HG03159 (cell line): ENCODE results near the gene PKNOX2.

ENCODE experiments used
- ATAC-seq: cut with Tn5 transposase; IDR thresholded peaks from one replicate; pipeline ENCODE4 v1.9.1; 2021; ENCODE audit warnings: mild to moderate bottlenecking, moderate library complexity; ENCODE audit not compliant: unreplicated experiment

The PKNOX2 gene

DNA sequence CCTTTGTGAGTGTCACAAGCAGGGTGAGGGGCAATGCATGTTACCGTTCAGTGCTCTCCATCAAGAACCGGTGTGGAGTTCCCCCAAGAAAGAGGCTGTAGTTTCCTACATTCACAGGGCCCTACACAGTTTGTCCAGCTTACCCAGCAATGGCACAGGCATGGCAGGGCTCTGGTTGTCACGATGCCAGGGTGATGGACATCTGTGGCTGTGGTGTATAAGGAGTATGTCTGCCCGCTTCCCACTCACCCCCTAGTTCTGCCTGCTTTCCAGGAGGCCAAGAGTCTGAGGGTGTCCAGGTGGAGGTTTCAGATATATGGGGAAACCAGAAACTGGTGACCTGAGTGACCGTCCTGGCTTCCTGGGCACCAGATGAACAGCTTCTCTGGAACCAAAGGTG is 116.1 kb downstream of the PKNOX2 start:
- ATAC-seq: no peak

DNA sequence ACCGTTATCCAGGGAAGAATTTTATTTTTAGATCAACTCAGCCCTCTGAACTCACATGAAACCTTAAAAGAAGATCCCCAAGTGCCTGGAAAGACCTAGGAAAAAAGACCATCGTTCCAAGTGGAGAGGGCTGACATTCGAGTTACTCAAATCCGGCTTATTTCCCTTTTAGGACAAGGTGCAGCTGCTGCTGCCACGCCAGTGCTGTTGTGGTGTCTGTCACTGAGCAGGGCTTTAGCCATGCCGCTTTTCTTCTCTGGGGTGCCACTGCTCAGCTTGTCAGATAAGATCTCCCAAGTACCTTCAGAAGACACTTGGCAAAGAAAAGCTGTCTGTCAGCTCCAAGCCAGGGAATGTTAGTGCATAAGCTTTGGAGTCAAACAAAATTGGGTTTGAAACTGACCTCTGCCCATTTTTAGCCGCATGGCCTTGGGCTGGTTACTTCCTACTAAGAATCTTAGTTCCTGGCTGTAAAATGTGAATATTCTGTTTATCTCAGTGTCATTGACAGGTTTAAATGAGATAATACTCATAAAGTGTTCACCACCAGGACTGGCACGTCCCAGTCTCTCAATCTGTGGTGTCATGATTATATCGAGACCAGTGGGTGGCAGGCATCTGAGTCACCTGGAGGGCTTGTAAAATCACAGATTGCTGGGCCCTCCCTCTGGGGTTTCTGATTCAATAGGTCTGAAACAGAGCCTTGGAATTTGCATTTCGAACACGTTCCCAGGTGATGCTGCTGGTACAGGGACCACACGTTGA is 117.5 kb downstream of the PKNOX2 start:
- no peak for ATAC-seq

DNA sequence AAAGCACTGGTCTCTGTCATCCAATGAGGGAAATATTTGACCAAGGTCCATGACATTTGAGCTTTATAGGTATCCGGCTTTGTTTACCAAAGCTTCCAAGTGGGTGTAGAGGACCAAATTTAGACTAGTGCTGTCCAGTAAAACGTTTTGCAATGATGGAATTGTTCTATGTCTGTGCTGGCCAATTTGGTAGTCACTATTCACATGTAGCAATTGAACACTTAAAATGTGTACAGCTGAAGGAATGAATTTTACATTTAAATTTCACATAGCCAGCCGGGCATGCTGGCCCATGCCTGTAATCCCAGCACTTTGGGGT is 118.0 kb downstream of the PKNOX2 start:
- ATAC-seq: no peak

DNA sequence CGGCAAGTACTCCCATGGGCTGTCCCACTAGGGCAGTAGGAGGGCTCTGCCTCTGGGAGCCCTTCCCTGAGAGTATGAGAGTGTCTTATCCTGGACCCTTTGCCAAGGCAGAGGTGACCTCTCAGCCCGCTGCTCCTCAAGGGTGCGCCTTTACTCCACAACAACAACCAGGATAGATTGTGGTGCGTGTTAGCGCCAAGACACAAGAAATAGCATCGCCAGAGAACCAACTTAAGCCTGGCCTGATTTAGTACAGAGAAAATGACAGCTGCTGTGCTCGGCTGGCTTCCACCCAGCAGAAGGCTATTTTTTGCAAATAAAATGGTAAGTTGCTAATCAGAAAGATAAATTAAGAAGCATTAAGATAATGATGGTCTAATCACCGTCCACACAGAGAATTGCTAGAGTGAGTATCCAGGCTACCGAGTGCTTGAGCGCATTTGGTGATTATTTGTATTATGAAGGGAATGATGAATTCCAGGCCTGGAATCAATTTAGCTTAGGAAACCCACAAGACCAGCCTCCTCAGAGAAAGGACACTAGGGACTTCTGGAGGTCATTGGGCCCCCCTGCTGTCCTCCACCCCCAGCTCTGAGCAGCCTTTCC is 119.8 kb downstream of the PKNOX2 start:
- ATAC-seq: no peak

DNA sequence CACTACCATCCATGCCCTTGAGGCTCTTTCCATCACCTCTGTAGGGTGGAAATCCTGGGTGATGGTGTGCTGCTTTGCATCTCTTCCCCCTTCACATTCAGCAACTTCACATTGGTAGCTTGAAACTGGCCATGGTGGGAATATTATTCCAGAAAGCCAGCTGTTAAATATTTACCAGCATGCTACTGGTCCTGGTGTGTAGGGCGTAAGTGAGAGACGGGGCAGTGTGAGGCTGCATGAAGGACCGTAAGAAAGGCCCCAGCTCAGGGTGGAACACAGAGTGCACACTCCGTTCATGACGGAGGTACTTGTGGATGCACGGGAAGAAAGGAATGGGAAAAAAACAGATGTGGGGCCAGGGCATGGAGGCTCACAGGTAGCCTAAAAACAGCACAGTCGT is 121.3 kb downstream of the PKNOX2 start:
- ATAC-seq: no peak

DNA sequence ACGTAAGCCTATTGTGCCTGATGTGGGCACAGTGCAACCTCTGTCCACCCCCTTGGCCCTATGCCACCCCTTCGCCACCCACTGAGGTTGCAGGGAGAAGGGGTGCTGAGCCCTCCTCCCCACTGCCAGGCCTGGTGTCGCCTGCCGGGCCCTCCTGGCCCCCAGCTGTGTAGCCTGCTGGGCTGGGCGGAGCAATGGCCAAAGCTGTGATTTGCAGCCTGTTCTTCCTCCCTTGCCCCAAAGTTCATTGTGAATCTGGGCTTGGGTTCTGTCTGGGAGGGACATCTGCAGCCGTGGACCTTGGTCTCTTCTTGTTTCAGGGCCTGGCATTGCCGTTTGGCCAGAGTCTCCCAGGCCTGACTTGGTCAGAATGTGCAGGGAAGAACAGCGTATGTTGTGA is 121.9 kb downstream of the PKNOX2 start:
- ATAC-seq: no peak

DNA sequence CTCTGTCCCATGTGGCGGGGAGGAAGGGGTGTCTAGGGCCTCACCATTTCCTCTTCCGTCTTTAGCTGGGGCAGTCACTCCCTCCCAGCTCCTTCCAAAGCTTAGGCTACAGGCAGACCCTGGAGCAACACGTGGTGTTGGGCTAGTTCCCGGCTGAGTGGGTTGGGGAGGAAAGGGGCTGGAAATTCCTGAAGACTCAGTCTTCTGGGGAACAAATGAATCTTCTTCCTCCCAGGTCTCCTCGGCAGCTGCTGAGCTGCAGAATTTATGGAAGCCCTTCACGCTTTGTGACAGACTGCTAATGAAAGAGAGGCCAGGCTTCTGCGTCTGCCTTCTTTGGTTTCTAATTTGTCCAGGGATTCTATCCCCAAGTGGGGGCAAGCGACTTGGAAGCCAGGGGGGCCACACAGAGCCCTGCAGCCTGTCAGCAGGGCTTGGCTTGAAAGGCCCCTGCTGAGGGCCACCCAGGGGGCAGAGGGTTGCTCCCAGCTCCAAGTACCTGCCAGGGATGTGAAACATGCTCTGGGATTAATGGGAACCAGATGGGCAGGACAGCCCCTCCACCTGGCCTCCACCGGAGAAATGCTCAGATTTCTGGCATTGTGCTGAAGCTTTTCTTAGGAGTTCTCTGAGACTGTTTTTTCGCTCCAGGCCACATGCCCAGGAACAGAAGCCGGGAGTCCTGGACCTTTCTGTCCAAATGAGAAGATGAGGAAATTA is 123.1 kb downstream of the PKNOX2 start:
- ATAC-seq: no peak

DNA sequence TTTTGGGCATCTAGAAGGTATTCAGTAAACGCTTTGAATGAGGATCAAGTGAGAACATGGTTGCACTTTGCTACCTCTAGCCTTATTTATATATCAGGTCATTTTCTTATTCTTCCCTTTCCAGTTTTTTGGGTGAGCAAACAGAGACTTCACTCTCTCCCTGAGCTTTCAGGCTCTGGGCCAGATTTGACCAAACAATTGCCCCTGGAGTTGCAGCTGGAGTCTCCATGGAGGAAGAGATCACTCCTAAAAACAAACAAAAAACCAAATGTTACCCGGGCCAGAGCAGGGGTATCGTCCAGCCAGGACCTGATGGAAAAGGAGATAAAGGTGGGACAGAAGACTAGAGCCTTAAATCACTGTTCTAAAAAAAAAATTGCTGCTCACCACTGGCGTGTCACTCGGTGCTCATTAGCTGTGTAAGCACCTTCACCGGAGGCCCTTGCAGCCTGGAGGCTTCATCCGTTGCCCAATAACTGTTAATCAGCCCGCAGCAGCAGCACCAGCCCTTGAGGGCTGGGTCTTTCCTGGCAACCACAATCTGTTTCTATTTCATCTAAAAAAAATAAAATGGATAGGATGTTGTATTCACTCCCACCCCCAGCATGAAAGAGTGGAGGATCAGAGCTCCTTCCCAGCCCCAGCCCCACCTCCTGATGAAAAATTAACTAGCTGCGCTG is 125.0 kb downstream of the PKNOX2 start:
- ATAC-seq: no peak

DNA sequence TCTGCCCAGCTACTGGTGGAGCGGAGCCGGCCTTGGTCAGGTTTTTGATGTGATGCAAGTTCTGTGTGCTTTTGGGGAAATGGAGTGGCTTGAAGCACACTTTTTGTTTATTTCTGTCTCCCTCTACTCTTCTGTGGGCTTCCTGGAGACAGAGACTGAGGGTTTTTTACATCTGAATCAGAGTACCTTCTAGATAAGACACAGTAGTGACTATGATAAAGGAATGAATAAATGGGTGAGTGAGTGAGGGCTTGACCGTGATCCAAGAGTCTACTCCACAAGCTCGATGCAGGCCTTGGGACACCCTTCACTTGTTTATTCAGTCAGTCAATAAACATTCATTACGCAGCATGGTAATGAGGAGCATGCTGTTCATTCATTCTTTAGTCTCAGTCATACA is 125.7 kb downstream of the PKNOX2 start:
- ATAC-seq: no peak

DNA sequence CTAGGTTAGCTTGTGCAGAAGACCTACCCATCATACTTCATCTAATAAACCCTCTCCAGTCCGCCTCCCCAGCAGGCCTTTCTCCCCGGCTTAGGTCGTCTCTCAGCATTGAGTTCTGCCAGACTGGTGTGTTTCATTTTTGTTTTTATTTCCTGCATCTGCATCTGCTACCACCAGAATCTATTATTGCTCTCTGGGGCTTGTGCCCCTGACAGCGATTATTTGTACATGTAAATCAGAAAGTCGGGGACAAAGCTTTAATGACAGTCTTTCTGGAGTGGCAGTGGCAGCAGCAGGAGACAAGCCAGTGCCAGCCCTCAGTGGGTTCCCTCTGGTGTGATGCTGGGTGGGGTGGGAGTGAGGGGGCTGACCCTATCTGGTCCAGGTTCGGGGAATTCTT is 127.5 kb downstream of the PKNOX2 start:
- ATAC-seq: no peak

DNA sequence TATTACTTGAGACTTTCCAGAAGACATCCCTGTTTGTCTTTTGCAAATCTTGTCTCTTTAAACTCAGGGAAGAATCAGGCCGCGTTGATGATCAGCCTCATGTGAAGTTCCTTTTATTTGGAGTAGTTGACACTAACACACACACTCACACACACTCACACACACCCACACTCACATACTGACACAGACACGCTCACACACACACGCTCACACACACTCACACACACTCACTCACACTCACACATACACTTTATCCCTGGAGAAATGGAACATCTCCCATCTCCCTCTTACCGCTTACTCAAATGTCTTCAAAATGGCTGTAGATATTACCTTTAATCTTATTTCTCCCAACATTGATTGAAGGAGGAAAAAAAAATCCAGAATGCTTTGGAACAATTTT is 129.0 kb downstream of the PKNOX2 start:
- ATAC-seq: no peak

DNA sequence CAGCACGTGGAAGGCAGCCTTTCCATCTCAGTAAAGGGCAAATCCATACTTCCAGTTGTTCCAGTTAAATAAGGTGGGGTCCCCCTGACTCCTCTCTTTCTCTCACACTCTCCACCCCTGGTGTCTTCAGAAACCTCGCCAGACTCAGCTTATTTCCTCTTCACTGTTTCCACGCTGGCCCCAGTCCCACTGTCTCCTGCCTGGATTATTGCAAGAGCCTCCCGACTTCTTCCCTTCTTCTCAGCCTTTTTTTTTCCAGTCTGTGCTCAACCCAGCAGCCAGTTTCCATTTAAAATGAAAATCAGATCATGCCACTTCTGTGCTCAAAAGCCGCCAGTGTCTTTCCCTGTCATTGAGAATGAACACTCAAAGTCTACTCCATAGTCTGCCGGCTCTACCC is 131.4 kb downstream of the PKNOX2 start:
- ATAC-seq: no peak

DNA sequence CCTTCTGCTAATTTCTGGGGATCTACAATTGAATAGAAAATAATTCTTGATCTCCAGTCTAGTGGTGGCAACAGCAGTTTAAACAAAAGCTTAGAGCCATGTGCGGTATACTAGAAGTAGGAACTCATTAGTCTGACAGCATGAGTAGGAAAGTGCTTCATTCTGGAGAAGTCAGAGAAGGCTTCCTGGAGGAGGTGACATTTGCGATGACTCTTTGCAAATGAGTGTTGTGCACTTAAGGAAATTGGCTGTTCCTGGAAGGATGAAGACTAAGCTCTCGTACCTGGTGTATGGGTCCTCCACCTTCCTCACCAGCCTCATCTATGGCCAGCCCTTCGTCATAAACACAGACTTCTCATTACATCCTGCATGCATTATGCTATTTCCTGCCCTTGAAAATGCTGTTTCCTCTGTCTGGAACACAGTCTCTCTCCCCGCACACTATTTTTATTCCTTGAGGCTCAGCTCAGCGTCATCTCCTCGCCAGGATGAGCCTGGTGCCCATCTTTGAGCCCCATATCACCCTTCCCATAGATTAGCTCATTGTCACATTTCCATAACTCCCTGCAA is 132.9 kb downstream of the PKNOX2 start:
- ATAC-seq: no peak

DNA sequence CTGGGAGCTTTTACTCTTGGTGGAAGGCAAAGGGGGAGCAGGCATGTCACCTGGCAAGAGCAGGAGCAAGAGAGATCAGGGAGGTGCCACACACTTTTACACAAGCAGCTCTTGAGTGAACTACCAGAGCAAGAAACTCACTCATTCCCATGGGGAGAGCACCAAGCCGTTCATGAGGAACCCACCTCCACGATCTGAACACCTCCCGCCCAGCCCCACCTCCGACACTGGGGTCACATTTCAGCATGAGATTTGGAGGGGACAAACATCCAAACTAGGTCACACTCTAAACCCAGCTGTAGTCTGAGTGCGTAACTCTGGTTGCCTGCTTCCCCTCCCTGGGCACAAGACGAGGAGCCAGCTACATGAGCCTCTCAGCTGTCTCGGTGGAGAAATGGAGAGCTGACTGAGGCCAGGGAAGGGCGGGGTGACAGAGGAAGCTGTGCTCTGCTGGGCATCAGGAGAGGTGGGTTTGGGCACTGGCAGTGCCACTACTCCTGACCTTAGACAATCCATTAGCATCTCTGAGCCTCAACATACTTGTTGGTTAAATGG is 134.6 kb downstream of the PKNOX2 start:
- ATAC-seq: no peak

DNA sequence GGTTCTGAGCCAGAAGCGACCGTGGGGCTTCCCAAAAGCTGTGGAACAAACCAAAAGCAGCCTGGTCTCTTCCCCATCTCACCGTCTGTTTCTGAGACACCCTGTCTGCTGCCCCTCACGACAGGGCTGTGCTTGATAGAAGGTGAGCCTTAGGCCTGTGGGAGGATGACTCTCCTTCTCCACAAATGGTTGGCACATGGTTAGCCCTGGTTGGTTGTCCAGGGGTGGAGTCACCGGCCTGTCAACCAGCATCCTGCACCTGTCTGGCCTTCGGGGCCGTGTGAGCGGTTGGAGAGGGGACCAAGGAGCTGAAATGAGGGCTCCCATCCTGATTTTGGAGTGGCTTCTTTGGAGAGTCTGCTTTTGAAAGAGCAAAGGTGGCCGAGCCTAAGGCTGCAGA is 135.3 kb downstream of the PKNOX2 start:
- ATAC-seq: no peak

DNA sequence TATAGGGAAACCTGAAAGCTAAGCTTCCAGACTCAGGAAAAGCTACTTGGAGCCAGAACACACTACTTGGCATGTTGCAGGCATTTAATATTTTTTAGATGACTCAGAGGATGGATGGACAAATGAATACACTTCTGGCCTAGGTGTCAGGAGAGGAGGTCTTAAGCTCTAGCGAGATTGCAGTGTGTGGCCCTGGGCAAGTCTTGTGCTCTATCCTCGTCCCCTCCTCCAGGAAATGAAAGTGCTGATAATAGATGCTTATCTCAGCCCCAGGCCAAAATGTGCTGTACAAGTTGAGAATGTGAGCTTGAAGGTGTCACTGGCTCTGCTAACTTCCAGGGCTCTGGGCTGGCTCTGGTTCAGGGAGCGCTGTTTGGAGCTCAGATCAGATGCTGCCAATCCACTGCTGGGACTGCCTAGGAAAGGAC is 136.3 kb downstream of the PKNOX2 start:
- ATAC-seq: no peak

DNA sequence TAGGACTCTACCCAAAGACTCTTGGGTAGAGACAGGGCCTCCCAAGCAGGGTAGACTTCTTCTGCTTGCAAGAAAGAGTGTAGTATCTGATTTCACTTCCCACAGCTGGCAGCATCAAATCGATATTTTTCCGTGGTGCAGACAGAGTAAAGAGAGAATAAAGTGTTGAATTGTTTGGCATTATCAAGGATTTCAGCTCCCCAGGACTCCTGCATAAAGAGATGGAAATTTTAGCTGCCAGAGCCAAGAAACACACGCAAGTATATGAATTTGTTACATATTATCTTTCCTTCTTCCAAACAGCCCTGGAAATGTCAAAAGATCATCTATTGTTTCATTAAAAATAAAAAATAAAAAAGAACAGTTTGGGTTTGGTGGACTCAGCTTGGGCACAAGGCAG is 136.8 kb downstream of the PKNOX2 start:
- ATAC-seq: no peak

DNA sequence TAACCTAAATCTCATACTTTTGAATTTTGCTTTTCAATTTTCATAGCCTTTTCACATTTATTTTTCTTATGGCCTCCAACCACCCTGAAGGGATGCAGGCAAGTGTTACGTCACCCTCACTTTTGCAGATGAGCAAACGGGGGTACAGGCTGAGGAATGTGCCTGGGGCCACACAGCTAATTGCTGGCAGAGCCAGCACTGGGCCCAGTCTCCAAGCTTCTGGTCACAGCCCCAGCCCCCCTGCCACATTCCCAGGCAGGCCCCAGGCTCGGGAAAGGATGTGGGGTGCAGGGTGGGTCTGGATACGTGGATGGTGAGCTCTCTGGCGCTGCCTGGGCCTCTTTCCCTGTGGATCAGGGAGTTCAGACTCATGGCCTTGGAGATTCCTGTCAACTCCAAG is 138.6 kb downstream of the PKNOX2 start:
- ATAC-seq: no peak

DNA sequence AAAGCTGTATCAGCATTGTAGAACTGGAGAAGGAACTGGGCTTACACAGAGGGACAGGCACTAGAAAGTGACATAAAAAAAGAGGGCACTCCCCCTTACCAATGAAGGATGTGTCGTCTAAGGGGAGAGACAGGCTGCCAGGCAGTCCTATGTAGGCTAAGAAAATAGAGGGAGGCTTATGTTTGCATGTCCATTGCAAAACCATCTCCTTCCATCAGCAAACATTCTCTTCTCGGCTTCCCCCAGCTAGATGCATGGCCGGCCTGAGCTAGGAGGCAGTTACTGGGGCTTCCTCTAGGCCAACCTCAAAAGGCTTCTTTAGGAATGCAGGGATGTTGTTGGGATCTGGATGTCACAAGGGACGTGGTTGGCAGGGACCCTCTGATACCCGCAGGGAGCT is 139.1 kb downstream of the PKNOX2 start:
- ATAC-seq: no peak

DNA sequence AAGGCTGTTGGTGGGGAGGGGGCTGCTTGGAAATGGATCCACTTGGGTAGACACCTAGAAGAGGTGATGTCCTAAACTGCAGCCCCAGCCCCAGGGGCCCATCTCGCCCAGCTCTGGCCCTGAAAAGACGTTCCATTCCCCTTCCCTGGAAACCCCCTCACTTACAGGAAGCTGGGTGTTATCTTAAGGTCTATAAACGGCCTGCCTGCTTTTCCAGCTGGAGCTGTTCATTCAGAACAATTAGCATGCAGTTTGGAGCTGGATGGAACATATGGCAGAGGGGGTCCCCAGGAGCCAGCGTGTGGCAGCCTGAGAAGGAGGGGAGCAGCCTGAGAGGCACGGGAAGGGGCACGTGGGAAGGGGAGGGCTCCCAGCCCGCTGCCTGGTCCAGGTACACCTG is 139.6 kb downstream of the PKNOX2 start:
- ATAC-seq: no peak

DNA sequence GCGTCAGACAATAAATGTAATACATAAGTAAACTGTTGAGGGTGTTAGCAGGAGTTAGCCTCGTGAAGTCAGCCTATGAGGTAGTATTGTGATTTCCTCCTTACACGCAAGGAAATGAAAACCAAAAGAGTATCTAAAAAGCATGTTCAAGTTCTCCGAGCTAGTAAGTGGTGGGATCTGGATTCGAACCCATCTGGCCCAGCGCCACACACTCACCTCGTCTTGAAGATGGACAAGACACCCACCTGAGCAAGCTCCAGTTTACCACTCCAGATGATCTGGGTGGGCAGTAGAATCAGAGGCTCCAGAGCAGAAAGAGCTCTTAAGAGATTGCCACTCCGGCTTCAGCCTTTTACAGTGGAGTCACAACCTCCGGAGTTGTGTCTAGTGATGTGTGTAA is 140.3 kb downstream of the PKNOX2 start:
- no peak for ATAC-seq
